Suprapubic skin (tissue), 4 donors: Measurements from ENCODE around the gene CDH13. TPM values are rescaled to one million over a fixed set of nuclear protein-coding genes. Genes with fewer than 3 reads are reported as not detected.

Source experiments
- DNase-seq, 2 donors: peaks; one replicate each; pipeline ENCODE4 v3.0.0-alpha.2; 2019; ENCODE audit warnings: low spot score in 2 of 2
- H3K27ac ChIP-seq: fragments of 200-600 bp; sonication (generic); one replicate; pipeline ENCODE4 v1.5.1; 2019
- H3K27me3 ChIP-seq: fragments of 200-600 bp; sonication (generic); one replicate; pipeline ENCODE4 v1.5.1; 2019
- H3K36me3 ChIP-seq: fragments of 200-600 bp; sonication (generic); one replicate; pipeline ENCODE4 v1.5.1; 2019
- H3K4me1 ChIP-seq: fragments of 200-600 bp; sonication (generic); one replicate; pipeline ENCODE4 v1.5.1; 2019
- H3K4me3 ChIP-seq: fragments of 200-600 bp; sonication (generic); one replicate; pipeline ENCODE4 v1.5.1; 2019; ENCODE audit warnings: mild to moderate bottlenecking
- H3K9me3 ChIP-seq: fragments of 200-600 bp; sonication (generic); one replicate; pipeline ENCODE4 v1.5.1; 2019
- EP300 ChIP-seq: sonication (generic); formaldehyde crosslinking; IDR thresholded peaks from one replicate; pipeline ENCODE4 v1.6.1; 2017; ENCODE audit warnings: antibody characterized with exemption
- POLR2A ChIP-seq, 2 donors: fragments of 450-650 bp; IDR thresholded peaks; one replicate each; pipeline ENCODE4 v1.6.1; 2017; ENCODE audit warnings: antibody characterized with exemption in 2 of 2, mild to moderate bottlenecking in 2 of 2, moderate library complexity in 2 of 2
- POLR2AphosphoS5 ChIP-seq, 3 donors: sonication (generic); formaldehyde crosslinking; IDR thresholded peaks; one replicate each; pipeline ENCODE4 v1.6.1; 2017; ENCODE audit warnings: antibody characterized with exemption in 3 of 3
- WGBS: methylation state at CpG from one replicate; pipeline ENCODE4 v1.1.5; 2018; 5-methylcytosine and 5-hydroxymethylcytosine counted together
- total RNA-seq, 4 donors: library from RNA; depleted of rRNA; stranded (reverse); fragments of >200 nt; gene quantifications; one replicate each; pipeline ENCODE4 v1.1.0, GENCODE V29; 2016
- TF ChIP-seq, protein P1 (sequence below), 2 donors: fragments of 200-600 bp in 1 of 2; fragments of 450-650 bp in 1 of 2; sonication (generic) in 1 of 2; IDR thresholded peaks; one replicate each; pipeline ENCODE4 v1.5.1; 2016 to 2019; ENCODE audit warnings: antibody characterized with exemption in 2 of 2, mild to moderate bottlenecking in 1 of 2, moderate library complexity in 1 of 2

CDH13 gene
- total RNA-seq, 4 donors from 2014 or later, result 90.4 to 176 (median 139) TPM

DNA sequence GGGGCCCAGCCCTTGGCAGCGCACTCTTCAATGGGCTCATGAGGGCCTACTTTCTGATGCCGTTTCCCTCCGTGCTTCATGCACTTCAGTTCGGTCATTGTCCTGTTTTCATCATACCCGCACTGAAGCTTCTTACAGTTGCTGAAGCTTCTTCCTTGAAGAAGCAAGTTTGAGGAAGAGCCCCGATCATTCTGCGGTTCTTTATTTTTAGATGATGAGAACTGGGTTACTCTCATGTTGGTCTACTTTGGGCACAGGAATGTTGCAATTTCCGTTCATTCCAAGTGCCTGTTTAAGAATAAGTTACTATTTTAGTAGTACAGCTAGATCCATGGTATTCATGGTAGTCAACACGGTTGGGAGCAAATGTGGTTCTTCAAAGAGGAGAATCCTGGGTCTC is 593.3 kb downstream of the CDH13 start:
- Histone ChIP-seq H3K27ac (no peak overlapping the region), H3K36me3 (no peaks in the 10 kb centered on the region), H3K9me3 (no peaks in the 10 kb centered on the region), H3K4me3 (no peak overlapping the region), H3K4me1 (no peaks in the 10 kb centered on the region), H3K27me3 (no peaks in the 10 kb centered on the region)
- TF ChIP-seq, protein P1, sequence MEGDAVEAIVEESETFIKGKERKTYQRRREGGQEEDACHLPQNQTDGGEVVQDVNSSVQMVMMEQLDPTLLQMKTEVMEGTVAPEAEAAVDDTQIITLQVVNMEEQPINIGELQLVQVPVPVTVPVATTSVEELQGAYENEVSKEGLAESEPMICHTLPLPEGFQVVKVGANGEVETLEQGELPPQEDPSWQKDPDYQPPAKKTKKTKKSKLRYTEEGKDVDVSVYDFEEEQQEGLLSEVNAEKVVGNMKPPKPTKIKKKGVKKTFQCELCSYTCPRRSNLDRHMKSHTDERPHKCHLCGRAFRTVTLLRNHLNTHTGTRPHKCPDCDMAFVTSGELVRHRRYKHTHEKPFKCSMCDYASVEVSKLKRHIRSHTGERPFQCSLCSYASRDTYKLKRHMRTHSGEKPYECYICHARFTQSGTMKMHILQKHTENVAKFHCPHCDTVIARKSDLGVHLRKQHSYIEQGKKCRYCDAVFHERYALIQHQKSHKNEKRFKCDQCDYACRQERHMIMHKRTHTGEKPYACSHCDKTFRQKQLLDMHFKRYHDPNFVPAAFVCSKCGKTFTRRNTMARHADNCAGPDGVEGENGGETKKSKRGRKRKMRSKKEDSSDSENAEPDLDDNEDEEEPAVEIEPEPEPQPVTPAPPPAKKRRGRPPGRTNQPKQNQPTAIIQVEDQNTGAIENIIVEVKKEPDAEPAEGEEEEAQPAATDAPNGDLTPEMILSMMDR (IDR thresholded peaks at IDR 0.05), result no peak
- TF ChIP-seq POLR2AphosphoS5 (IDR thresholded peaks at IDR 0.05) (no peak), POLR2A (IDR thresholded peaks at IDR 0.05) (no peak), EP300 (no peak)
- no peak for DNase-seq
- 91% methylated on average over 9 of the region's 9 CpGs for WGBS

DNA sequence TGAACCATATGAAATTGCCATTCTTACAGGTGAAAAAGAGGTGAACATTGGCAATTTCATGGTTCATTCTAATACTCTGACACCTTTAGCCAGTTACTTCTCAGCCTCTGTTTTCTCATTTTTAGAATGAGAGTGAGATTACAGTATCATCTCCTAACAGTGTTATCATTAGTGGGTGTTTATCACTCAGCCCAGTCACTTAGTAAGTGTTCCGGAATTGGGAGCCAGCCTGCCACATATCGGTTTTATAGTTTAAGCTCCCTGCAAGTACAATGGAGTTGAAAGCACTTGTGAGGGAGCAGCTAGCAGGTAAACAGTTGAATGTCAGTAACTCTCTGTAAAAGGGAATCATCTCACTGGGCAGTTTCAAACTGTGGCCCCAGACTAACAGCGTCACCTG is 597.9 kb downstream of the CDH13 start:
- DNase-seq, result no peak

DNA sequence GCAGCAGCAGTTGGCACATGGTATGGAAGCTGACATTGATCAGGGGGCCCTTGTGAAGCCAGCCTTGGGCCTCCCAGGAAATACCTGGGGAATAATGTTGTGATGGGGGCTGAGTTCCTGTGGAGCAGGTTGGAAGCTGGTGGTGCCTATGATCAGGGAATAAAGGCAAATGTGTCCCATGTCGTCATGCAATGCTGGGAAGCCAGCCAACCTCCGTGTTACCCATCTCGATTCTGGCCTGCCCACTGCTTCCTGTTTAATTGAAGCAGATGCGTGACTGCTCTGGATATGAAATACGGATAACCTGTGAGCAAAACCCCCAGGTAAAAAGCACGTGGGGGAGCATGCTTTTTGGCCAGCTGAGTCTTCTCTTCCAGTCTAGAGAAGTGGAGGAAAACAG is 600.6 kb downstream of the CDH13 start:
- H3K4me3 ChIP-seq, result no peak overlapping the region
- H3K9me3 ChIP-seq, result no peaks in the 10 kb centered on the region
- H3K36me3 ChIP-seq, result no peaks in the 10 kb centered on the region
- no peaks in the 10 kb centered on the region for H3K4me1 ChIP-seq
- H3K27ac ChIP-seq, result no peak overlapping the region
- no peak for TF ChIP-seq POLR2A (IDR thresholded peaks at IDR 0.05)
- no peak for TF ChIP-seq EP300
- no peak for DNase-seq
- no peaks in the 10 kb centered on the region for H3K27me3 ChIP-seq
- WGBS, result 51% methylated on average over 3 of the region's 6 CpGs

More for the DNA sequence above, 597.9 kb downstream of the CDH13 start:
- TF ChIP-seq EP300 (no peak), POLR2AphosphoS5 (IDR thresholded peaks at IDR 0.05) (no peak), POLR2A (IDR thresholded peaks at IDR 0.05) (no peak)
- TF ChIP-seq, protein P1 (IDR thresholded peaks at IDR 0.05), result no peak
- Histone ChIP-seq H3K4me1 (no peaks in the 10 kb centered on the region), H3K27me3 (no peaks in the 10 kb centered on the region), H3K36me3 (no peaks in the 10 kb centered on the region), H3K9me3 (no peaks in the 10 kb centered on the region), H3K27ac (no peak overlapping the region), H3K4me3 (no peak overlapping the region)
- 93% methylated on average over 3 of the region's 3 CpGs for WGBS

DNA sequence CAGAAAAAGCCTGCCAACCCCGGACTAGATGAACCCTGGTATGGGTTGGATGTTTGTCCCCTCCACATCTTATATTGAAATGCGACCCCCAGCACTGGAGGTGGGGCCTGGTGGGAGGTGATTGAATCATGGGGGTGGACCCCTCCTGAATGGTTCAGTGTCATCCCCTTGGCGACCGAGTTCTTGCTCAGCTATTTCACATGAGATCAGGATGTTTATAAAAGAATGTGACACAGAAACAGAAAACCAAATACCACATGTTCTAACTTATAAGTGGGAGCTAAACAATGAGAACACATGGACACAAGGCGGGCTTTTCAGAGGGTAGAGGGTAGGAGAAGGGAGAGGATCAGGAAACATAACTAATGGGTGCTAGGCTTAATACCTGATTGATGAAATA is 605.0 kb downstream of the CDH13 start:
- Histone ChIP-seq H3K9me3 (no peaks in the 10 kb centered on the region), H3K27me3 (no peaks in the 10 kb centered on the region), H3K36me3 (no peaks in the 10 kb centered on the region), H3K4me1 (no peaks in the 10 kb centered on the region), H3K27ac (no peak overlapping the region), H3K4me3 (no peak overlapping the region)
- DNase-seq, result no peak
- TF ChIP-seq POLR2AphosphoS5 (IDR thresholded peaks at IDR 0.05), result no peak
- TF ChIP-seq POLR2A (IDR thresholded peaks at IDR 0.05), result no peak
- TF ChIP-seq, protein P1 (IDR thresholded peaks at IDR 0.05), result no peak
- no peak for TF ChIP-seq EP300
- 77% methylated on average over 5 of the region's 5 CpGs for WGBS

DNA sequence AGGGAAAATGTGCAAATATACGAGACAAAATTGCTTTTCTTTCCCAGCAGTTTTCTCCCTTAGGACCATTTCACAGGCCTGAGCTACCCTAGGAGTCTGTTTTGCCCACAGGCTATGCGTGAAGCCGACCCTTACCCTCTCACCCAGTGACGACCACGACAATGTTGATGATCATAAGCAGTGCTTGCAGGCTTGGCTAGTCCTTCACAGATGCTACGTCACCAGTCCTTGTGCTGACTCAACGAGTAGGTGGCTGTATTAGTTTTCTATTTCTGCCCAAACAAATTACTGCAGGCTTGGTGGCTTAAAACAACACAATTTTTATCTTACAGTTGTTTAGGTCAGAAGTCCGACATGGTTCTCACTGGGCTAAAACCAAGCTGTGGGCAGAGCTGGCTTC is 606.4 kb downstream of the CDH13 start:
- Histone ChIP-seq H3K9me3 (no peaks in the 10 kb centered on the region), H3K4me3 (no peak overlapping the region), H3K27ac (no peak overlapping the region), H3K36me3 (no peaks in the 10 kb centered on the region), H3K4me1 (no peaks in the 10 kb centered on the region), H3K27me3 (no peaks in the 10 kb centered on the region)
- TF ChIP-seq POLR2AphosphoS5 (IDR thresholded peaks at IDR 0.05) (no peak), POLR2A (IDR thresholded peaks at IDR 0.05) (no peak), EP300 (no peak)
- TF ChIP-seq, protein P1 (IDR thresholded peaks at IDR 0.05), result no peak
- WGBS, result 83% methylated on average over 8 of the region's 8 CpGs
- no peak for DNase-seq
